ENCODE measurements around the gene SLC38A9.

SLC38A9 gene

DNA sequence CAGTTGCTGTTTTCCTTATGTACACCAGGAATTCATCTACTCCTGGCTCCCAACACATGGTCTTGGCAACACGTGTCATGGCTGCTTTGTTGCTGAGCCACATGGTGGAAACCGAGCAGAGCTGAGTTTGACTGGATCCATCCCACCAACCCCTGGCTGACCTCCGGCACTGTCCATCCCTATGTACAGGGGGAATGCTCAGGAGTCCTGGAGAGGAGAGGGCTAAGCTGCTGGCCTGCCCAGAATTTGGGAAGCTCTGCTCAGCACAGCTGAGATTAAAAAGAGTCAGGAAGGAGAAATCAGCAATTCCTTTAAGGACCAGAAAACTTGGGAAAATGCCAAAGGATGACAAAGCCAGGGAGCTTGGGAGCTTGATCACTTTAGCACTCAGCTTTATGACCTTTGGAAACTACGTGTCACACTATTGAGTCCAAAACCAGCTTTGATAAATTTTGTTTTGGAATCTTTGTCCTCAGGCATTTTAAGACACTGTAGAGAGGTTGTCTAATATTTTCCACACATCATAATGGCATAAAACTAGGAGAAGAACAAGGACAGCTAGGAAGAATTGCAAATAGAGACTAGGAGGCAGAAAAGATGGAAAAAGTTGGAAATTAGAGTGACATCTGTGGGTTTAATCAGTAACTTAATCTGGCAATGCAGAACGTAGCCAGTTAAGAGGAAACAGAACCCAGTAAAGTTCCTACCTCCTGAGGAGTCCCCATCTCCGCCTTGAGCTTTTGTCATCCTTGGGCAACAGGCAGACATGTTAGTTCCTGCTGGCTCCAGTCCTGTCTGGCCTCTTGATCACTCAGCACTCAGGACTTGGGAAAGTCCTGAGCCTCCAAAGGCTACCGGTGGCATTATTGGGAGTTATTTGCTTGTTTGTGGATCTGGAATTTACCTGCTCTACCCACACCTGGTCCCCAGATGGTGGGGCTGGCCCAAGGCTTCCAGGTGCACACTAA is 114.8 kb downstream of the SLC38A9 start:
- TF ChIP-seq, protein P1, sequence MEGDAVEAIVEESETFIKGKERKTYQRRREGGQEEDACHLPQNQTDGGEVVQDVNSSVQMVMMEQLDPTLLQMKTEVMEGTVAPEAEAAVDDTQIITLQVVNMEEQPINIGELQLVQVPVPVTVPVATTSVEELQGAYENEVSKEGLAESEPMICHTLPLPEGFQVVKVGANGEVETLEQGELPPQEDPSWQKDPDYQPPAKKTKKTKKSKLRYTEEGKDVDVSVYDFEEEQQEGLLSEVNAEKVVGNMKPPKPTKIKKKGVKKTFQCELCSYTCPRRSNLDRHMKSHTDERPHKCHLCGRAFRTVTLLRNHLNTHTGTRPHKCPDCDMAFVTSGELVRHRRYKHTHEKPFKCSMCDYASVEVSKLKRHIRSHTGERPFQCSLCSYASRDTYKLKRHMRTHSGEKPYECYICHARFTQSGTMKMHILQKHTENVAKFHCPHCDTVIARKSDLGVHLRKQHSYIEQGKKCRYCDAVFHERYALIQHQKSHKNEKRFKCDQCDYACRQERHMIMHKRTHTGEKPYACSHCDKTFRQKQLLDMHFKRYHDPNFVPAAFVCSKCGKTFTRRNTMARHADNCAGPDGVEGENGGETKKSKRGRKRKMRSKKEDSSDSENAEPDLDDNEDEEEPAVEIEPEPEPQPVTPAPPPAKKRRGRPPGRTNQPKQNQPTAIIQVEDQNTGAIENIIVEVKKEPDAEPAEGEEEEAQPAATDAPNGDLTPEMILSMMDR (IDR thresholded peaks at IDR 0.05): no peak
- Histone ChIP-seq H3K36me3 (no peaks in the 10 kb centered on the region), H3K27ac (peak overlapping the region; percentile 75 to 82), H3K4me3 (no peak overlapping the region), H3K27me3 (no peaks in the 10 kb centered on the region), H3K9me3 (no peaks in the 10 kb centered on the region), H3K4me1 (peaks cover 0 to 54% (median 43%) of the 10 kb centered on the region in 4 donors)
- peak in 1 of 2 donors; percentile 75 for DNase-seq
- intact Hi-C loops (cut with DNase I; ENCODE audit: low total_unique reads): no loop called here

DNA sequence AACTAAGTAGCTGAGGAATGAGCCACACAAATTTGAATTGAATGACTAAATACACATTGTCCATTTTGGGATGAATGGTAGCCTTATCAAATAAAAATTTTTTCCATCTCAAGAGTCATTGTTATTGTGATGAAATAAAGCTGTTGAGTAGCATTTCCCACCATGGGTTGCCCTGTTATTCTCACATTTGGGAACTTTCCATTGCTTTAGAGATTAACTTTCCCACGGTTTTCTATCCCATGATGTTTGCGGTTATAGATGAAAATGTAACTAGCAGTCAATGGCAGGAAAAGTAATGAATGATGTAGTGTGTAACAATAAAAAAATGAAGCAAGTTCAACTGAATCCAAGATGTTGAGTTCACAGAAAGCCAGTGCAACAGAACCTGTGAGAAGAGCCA is 117.5 kb downstream of the SLC38A9 start:
- Histone ChIP-seq H3K27me3 (no peaks in the 10 kb centered on the region), H3K4me3 (no peak overlapping the region), H3K9me3 (no peaks in the 10 kb centered on the region), H3K4me1 (peaks cover 0 to 36% (median 22%) of the 10 kb centered on the region in 4 donors), H3K36me3 (no peaks in the 10 kb centered on the region), H3K27ac (no peak overlapping the region)
- TF ChIP-seq, protein P1 (IDR thresholded peaks at IDR 0.05): no peak
- intact Hi-C loops (cut with DNase I; ENCODE audit: low total_unique reads): loop anchor here (2.0 kb wide), 1 partner anchor 52 kb away; no protein-coding TSS in a partner anchor
- no peak for DNase-seq

DNA sequence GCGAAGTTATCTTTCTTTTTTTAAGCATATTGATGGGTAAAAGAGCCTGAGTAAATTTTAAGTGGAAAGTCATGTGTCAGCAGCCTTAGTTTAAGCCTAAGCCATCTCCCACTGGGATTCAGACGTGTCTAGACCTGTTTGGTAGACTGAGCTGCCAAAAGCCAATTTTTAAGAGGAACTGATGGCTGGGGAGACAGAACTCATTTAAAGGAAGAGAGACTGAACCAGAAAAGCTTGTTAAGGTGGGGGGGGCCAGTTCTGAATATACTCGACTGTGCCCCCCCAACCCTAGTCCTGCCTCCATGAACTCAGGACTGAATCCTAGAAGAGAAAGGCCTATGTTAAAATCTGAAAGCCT is 119.0 kb downstream of the SLC38A9 start:
- Histone ChIP-seq H3K27ac (no peak overlapping the region), H3K4me1 (peaks cover 0 to 20% (median 13%) of the 10 kb centered on the region in 4 donors), H3K36me3 (no peaks in the 10 kb centered on the region), H3K9me3 (no peaks in the 10 kb centered on the region), H3K27me3 (no peaks in the 10 kb centered on the region), H3K4me3 (no peak overlapping the region)
- TF ChIP-seq, protein P1 (IDR thresholded peaks at IDR 0.05): no peak
- intact Hi-C loops (cut with DNase I; ENCODE audit: low total_unique reads): no loop called here
- no peak for DNase-seq

DNA sequence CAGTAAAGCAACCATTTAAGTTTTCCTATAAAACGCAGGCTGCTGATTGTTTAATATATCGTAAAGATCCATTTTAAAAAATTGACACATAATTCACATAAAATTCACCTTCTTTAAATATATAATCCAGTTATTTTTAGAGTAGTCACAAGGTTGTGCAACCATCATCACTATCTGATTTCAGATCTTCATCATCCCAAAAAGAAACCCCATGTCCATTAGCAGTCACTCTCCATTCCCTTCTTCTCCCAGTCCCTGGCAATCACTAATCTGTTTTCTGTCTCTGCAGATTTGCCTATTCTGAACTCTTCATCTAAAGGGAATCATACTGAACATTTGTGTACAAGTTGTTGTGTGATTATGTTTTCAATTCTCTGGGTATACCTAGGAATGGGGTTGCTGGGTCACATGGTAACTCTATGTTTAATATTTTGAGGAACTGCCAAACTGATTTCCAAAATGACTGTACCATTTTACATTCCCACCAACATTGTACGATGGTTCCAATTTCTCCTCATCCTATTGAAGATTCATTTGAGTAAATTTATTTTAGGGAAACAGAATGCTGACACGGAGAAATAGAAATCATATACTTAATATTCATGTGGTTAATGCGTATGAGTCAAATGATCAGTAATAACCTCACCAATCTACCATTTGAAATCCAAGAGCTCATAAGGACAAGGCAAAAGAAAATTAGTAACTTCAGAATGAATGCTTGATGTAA is 119.6 kb downstream of the SLC38A9 start:
- TF ChIP-seq, protein P1 (IDR thresholded peaks at IDR 0.05): no peak
- Histone ChIP-seq H3K27ac (no peak overlapping the region), H3K9me3 (no peaks in the 10 kb centered on the region), H3K4me1 (peaks cover 0 to 15% (median 8%) of the 10 kb centered on the region in 4 donors), H3K36me3 (no peaks in the 10 kb centered on the region), H3K4me3 (no peak overlapping the region), H3K27me3 (no peaks in the 10 kb centered on the region)
- no peak for DNase-seq
- intact Hi-C loops (cut with DNase I; ENCODE audit: low total_unique reads): no loop called here

DNA sequence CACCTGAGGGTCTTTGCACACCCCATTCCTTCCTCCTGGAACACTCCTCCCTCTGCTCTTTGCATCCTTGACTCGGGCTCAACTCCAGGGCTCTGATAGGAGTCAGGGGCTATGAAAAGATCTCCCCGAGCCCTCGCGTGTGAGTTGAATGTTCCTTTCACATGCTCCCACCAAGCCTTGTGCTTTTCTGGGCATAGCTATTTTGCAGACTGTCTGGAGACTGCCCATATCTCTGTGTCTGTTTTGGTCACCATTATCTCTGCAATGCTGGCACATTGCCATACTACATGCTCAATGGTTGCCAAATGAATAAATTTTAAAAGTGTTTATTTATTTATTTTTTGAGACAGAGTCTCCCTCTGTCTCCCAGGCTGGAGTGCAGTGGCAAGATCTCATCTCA is 120.4 kb downstream of the SLC38A9 start:
- Histone ChIP-seq H3K4me3 (no peak overlapping the region), H3K27me3 (no peaks in the 10 kb centered on the region), H3K9me3 (no peaks in the 10 kb centered on the region), H3K36me3 (no peaks in the 10 kb centered on the region), H3K27ac (no peak overlapping the region), H3K4me1 (peaks cover 0 to 6% (median under 1%) of the 10 kb centered on the region in 4 donors)
- intact Hi-C loops (cut with DNase I; ENCODE audit: low total_unique reads): no loop called here
- TF ChIP-seq, protein P1 (IDR thresholded peaks at IDR 0.05): no peak
- DNase-seq: no peak

All from tibial artery (tissue), 4 donors.